Neural progenitor cell (in vitro differentiated cells): ENCODE results near the gene LRRC9. TPM values are rescaled to one million over a fixed set of nuclear protein-coding genes. Genes with fewer than 3 reads are reported as not detected.

ENCODE experiments used
- DNase-seq: peaks from one replicate; pipeline ENCODE4 v3.0.0-alpha.2; 2016; ENCODE audit warnings: low spot score
- H2AFZ ChIP-seq: fragments of 200-600 bp; sonication (generic); replicated peaks from 2 replicates; pipeline ENCODE4 v1.6.1; 2016; ENCODE audit warnings: antibody characterized with exemption
- H3F3A ChIP-seq: fragments of 200-600 bp; sonication (generic); 2 replicates; pipeline ENCODE4 v1.6.1; 2016; ENCODE audit warnings: antibody characterized with exemption, low read depth
- H3K27ac ChIP-seq: fragments of 200-600 bp; sonication (generic); 2 replicates; pipeline ENCODE4 v1.5.1; 2016; ENCODE audit warnings: mild to moderate bottlenecking
- H3K27me3 ChIP-seq: fragments of 200-600 bp; sonication (generic); 2 replicates; pipeline ENCODE4 v1.6.1; 2016; ENCODE audit warnings: mild to moderate bottlenecking, moderate library complexity
- H3K36me3 ChIP-seq: fragments of 200-600 bp; sonication (generic); 2 replicates; pipeline ENCODE4 v1.5.1; 2016
- H3K4me1 ChIP-seq: fragments of 200-600 bp; sonication (generic); 2 replicates; pipeline ENCODE4 v1.6.1; 2016; ENCODE audit warnings: mixed run types
- H3K4me2 ChIP-seq: fragments of 200-600 bp; sonication (generic); 2 replicates; pipeline ENCODE4 v1.6.1; 2016
- H3K4me3 ChIP-seq: fragments of 200-600 bp; sonication (generic); 2 replicates; pipeline ENCODE4 v1.5.1; 2016
- H3K79me2 ChIP-seq: fragments of 200-600 bp; sonication (generic); 2 replicates; pipeline ENCODE4 v1.6.1; 2016; ENCODE audit warnings: low read depth
- H3K9ac ChIP-seq: fragments of 200-600 bp; sonication (generic); 2 replicates; pipeline ENCODE4 v1.6.1; 2016
- H3K9me3 ChIP-seq: fragments of 200-600 bp; sonication (generic); 2 replicates; pipeline ENCODE4 v1.5.1; 2016; ENCODE audit warnings: low read depth
- H4K20me1 ChIP-seq: fragments of 200-600 bp; sonication (generic); 2 replicates; pipeline ENCODE4 v1.6.1; 2016; ENCODE audit warnings: low read depth
- H3K27ac Mint-ChIP-seq: 3 replicates; pipeline ENCODE4 v1.8.0; 2021; ENCODE audit warnings: mixed read lengths
- H3K27me3 Mint-ChIP-seq: 2 replicates; pipeline ENCODE4 v1.8.0; 2022; ENCODE audit warnings: low read depth, mild to moderate bottlenecking, inconsistent platforms, moderate library complexity, mixed read lengths; ENCODE audit not compliant: insufficient read depth
- H3K36me3 Mint-ChIP-seq: 3 replicates; pipeline ENCODE4 v1.8.0; 2021; ENCODE audit warnings: mixed read lengths
- H3K4me1 Mint-ChIP-seq: 3 replicates; pipeline ENCODE4 v1.8.0; 2021; ENCODE audit warnings: mixed read lengths
- H3K4me3 Mint-ChIP-seq: 3 replicates; pipeline ENCODE4 v1.8.0; 2021; ENCODE audit warnings: mild to moderate bottlenecking, moderate library complexity, mixed read lengths
- H3K9me3 Mint-ChIP-seq: 3 replicates; pipeline ENCODE4 v1.8.0; 2020; ENCODE audit warnings: mixed read lengths
- EZH2 ChIP-seq: fragments of 200-600 bp; sonication (generic); IDR thresholded peaks from 2 replicates; pipeline ENCODE4 v1.6.1; 2017; ENCODE audit warnings: antibody characterized with exemption, mild to moderate bottlenecking, moderate library complexity
- EZH2phosphoT487 ChIP-seq: fragments of 200-600 bp; sonication (generic); IDR thresholded peaks from 2 replicates; pipeline ENCODE4 v1.6.1; 2017; ENCODE audit warnings: antibody characterized with exemption
- total RNA-seq: library from RNA; depleted of rRNA; stranded (reverse); fragments of >200 nt; gene quantifications from 2 replicates; pipeline ENCODE4 v1.2.3, GENCODE V29; 2015; ENCODE audit warnings: low replicate concordance
- TF ChIP-seq, protein P1 (sequence below): fragments of 200-600 bp; sonication (generic); IDR thresholded peaks from 2 replicates; pipeline ENCODE4 v1.5.1; 2017; ENCODE audit warnings: antibody characterized with exemption, mild to moderate bottlenecking

Gene LRRC9
- total RNA-seq, 1 donor from 2014 or later: 2.1 TPM

DNA sequence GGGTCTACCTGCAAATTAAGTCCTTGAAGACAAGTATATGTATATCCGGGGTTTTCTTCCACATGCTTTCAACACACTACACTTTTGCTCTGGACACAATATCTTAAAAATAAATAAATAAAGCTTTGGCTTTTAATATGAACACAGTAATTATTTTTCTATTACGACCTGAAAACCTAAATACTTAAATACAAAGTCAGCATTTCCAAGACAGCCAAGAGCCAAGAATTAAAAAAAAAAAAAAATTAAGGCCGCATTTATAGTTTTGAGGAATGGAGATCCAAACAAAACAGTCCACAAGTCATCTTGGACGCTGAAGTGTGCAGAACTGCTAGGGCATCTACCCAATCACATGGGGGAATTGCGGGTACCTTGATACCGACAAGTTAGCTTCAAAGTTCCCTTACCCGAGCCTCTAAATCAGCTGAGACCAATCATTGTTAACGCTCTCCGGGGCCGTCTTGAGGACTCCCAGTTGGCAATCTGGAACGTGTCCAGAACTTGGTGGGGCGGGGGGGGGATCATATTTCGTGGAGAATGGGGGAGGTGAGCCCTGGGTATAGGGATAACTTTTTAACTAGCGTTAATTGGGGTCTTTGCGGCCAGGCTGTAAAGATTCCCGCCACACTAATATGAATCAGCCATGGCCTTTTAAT lies 171.0 kb downstream of the LRRC9 start:
- Histone ChIP-seq H3K4me3 (peak overlapping the region; percentile 89), H3K27me3 (no peaks in the 10 kb centered on the region), H4K20me1 (peaks cover 27% of the 10 kb centered on the region), H3K4me1 (peaks cover 19% of the 10 kb centered on the region), H2AFZ (peak overlapping the region; percentile 79), H3K4me2 (peak overlapping the region; percentile 90), H3K27ac (peak overlapping the region; percentile 97), H3K36me3 (no peaks in the 10 kb centered on the region), H3K9me3 (no peaks in the 10 kb centered on the region), H3K79me2 (peaks cover 39% of the 10 kb centered on the region), H3F3A (peaks cover 12% of the 10 kb centered on the region), H3K9ac (no peak overlapping the region)
- Mint-ChIP-seq H3K27ac (peak overlapping the region; percentile 98), H3K4me3 (peak overlapping the region; percentile 96), H3K36me3 (peaks cover 9% of the 10 kb centered on the region), H3K27me3 (no peaks in the 10 kb centered on the region), H3K4me1 (peaks cover 29% of the 10 kb centered on the region), H3K9me3 (no peaks in the 10 kb centered on the region)
- peak; percentile 49 for DNase-seq
- TF ChIP-seq EZH2phosphoT487: no peak
- TF ChIP-seq, protein P1, sequence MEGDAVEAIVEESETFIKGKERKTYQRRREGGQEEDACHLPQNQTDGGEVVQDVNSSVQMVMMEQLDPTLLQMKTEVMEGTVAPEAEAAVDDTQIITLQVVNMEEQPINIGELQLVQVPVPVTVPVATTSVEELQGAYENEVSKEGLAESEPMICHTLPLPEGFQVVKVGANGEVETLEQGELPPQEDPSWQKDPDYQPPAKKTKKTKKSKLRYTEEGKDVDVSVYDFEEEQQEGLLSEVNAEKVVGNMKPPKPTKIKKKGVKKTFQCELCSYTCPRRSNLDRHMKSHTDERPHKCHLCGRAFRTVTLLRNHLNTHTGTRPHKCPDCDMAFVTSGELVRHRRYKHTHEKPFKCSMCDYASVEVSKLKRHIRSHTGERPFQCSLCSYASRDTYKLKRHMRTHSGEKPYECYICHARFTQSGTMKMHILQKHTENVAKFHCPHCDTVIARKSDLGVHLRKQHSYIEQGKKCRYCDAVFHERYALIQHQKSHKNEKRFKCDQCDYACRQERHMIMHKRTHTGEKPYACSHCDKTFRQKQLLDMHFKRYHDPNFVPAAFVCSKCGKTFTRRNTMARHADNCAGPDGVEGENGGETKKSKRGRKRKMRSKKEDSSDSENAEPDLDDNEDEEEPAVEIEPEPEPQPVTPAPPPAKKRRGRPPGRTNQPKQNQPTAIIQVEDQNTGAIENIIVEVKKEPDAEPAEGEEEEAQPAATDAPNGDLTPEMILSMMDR: no peak
- TF ChIP-seq EZH2: no peak

DNA sequence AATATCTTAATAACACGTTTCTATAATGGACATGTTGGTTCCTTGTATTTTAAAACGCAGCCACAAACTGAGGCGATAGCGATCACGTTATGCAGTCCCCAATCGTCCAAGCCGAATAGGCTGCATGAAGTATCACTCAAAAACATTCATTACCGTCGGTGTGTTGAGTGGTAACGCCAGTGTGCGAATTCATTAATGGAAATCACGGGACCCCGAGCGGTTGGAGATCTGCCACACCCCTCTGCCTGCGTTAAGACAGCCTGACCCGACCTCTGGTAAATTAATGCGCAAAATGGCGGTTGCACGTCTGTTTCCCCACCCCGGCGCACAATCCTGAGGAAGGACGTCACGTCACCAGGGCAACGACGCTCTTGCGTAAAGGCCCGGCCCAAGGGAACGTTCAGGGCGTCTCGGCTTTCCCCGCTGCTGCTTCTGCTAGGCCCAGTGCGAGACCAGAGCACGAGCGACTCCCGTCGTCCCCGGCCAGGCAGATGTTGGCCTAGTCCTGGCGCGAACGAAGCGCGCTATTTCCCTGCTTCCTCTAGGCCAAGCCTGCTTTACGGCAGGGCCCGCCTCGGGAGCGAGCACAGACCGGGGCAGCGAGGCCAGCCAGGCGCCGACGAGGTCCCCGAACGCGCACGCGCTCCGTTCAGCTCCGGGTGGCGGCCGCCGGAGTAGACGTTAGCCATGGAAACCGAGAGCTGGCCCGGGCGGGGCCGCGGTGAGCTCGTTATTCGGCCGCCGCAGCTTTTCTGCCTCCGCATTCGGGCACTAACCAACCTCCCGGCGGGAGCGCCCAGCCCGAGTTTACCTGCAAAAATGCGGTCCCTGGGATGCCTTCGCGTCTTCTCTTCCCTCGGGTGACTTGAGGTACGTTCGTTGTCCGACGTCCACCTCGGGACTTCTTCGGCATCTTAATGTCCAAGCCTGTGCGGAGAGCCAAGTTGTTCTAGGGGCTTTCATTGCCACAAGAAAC lies 171.9 kb downstream of the LRRC9 start, which contains the start of gene PCNX4:
TSS of gene PCNX4 (plus strand) at position 374 of the 976 bp plus-strand sequence. CDS start 15,716 bp downstream, outside the sequence.
- Mint-ChIP-seq H3K4me3 (peak within 1 kb of the TSS; percentile 96), H3K27ac (peak within 1 kb of the TSS; percentile 98), H3K27me3 (no peaks in the 10 kb centered on the region), H3K9me3 (peaks cover under 1% of the 10 kb centered on the region), H3K4me1 (peaks cover 29% of the 10 kb centered on the region), H3K36me3 (peaks cover 12% of the 10 kb centered on the region)
- H3K9me3 ChIP-seq: no peaks in the 10 kb centered on the region
- TF ChIP-seq EZH2: no peak
- TF ChIP-seq, protein P1: no peak
- no peak for TF ChIP-seq EZH2phosphoT487
- DNase-seq: peak; percentile 98
- H2AFZ ChIP-seq: peak within 1 kb of the TSS; percentile 79
- H3K36me3 ChIP-seq: no peaks in the 10 kb centered on the region
- peaks cover 47% of the 10 kb centered on the region for H3K79me2 ChIP-seq
- peak within 1 kb of the TSS; percentile 89 for H3K4me3 ChIP-seq
- peak within 1 kb of the TSS; percentile 97 for H3K27ac ChIP-seq
- peak within 1 kb of the TSS; percentile 67 for H3K9ac ChIP-seq
- no peaks in the 10 kb centered on the region for H3K27me3 ChIP-seq
- peaks cover 31% of the 10 kb centered on the region for H4K20me1 ChIP-seq
- peaks cover 12% of the 10 kb centered on the region for H3F3A ChIP-seq
- peak within 1 kb of the TSS; percentile 90 for H3K4me2 ChIP-seq
- H3K4me1 ChIP-seq: peaks cover 19% of the 10 kb centered on the region

DNA sequence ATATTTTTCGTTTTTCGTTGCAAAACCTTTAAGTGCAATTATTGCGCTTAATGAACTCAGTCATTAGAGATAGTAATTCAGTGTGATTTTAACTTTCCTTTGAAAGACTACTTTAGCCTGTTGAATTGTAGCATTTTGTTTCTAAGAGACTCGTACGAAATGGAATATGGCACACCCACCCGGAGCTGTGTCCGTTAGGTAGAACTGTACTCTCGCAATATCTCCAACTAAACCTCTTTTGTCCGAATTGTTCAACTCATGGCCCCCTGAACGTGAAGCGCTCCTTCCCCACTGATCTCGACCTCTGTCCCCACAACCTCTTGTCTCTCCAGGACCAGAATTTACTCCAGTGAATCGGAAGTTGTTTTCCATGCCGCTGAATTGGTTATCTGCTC lies 172.6 kb downstream of the LRRC9 start:
- H3K4me3 Mint-ChIP-seq: peak overlapping the region; percentile 96
- no peaks in the 10 kb centered on the region for H3K36me3 ChIP-seq
- H3K9ac ChIP-seq: peak overlapping the region; percentile 67
- peaks cover 31% of the 10 kb centered on the region for H4K20me1 ChIP-seq
- H2AFZ ChIP-seq: peak overlapping the region; percentile 79
- peaks cover 2% of the 10 kb centered on the region for H3K9me3 Mint-ChIP-seq
- no peaks in the 10 kb centered on the region for H3K9me3 ChIP-seq
- peaks cover 54% of the 10 kb centered on the region for H3K79me2 ChIP-seq
- H3K27me3 ChIP-seq: no peaks in the 10 kb centered on the region
- TF ChIP-seq EZH2: no peak
- TF ChIP-seq, protein P1: no peak
- TF ChIP-seq EZH2phosphoT487: no peak
- H3K36me3 Mint-ChIP-seq: peaks cover 18% of the 10 kb centered on the region
- H3K27ac Mint-ChIP-seq: peak overlapping the region; percentile 98
- H3K4me1 ChIP-seq: peaks cover 19% of the 10 kb centered on the region
- no peaks in the 10 kb centered on the region for H3K27me3 Mint-ChIP-seq
- DNase-seq: peak; percentile 32
- H3F3A ChIP-seq: peaks cover 12% of the 10 kb centered on the region
- H3K4me3 ChIP-seq: peak overlapping the region; percentile 89
- H3K4me1 Mint-ChIP-seq: peaks cover 29% of the 10 kb centered on the region
- peak overlapping the region; percentile 97 for H3K27ac ChIP-seq
- peak overlapping the region; percentile 90 for H3K4me2 ChIP-seq
